ENCODE data around the gene GASK1B.

GRCh38 chr4:158139086-158139485, 33.7 kb downstream of the GASK1B start:
- TF ChIP-seq, protein P1, sequence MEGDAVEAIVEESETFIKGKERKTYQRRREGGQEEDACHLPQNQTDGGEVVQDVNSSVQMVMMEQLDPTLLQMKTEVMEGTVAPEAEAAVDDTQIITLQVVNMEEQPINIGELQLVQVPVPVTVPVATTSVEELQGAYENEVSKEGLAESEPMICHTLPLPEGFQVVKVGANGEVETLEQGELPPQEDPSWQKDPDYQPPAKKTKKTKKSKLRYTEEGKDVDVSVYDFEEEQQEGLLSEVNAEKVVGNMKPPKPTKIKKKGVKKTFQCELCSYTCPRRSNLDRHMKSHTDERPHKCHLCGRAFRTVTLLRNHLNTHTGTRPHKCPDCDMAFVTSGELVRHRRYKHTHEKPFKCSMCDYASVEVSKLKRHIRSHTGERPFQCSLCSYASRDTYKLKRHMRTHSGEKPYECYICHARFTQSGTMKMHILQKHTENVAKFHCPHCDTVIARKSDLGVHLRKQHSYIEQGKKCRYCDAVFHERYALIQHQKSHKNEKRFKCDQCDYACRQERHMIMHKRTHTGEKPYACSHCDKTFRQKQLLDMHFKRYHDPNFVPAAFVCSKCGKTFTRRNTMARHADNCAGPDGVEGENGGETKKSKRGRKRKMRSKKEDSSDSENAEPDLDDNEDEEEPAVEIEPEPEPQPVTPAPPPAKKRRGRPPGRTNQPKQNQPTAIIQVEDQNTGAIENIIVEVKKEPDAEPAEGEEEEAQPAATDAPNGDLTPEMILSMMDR (IDR thresholded peaks at IDR 0.05), result no peak
- no peak for TF ChIP-seq POLR2A (IDR thresholded peaks at IDR 0.05)
